Kidney (tissue), 14 donors: ENCODE data around the gene TRIM25. TPM values are rescaled to one million over a fixed set of nuclear protein-coding genes. Genes with fewer than 3 reads are reported as not detected.

ENCODE experiments used
- DNase-seq, 5 donors: peaks; one replicate each; pipeline ENCODE4 v3.0.0-alpha.2; 2013 to 2020
- FAIRE-seq: peaks from 2 replicates; lab custom pipeline; 2012; peaks lifted over from hg19 to GRCh38; lab: Jason Lieb, UNC
- H3K27ac ChIP-seq, 2 donors: one replicate each; pipeline ENCODE4 v1.7.0; 2013; ENCODE audit warnings: low read depth in 2 of 2, low read length in 2 of 2, inconsistent platforms in 1 of 2
- H3K27me3 ChIP-seq: one replicate; pipeline ENCODE4 v1.7.1; 2013; ENCODE audit warnings: low read length, inconsistent platforms; ENCODE audit not compliant: control insufficient read depth, insufficient read depth
- H3K36me3 ChIP-seq, 3 donors: one replicate each; pipeline versions ENCODE4 v1.7.0 to v1.7.1; 2013; ENCODE audit warnings: low read length in 3 of 3, control low read depth in 1 of 3, inconsistent platforms in 1 of 3; ENCODE audit not compliant: insufficient read depth in 3 of 3, control insufficient read depth in 2 of 3
- H3K4me1 ChIP-seq, 3 donors: one replicate each; pipeline versions ENCODE4 v1.7.0 to v1.7.1; 2013; ENCODE audit warnings: low read length in 3 of 3, inconsistent platforms in 1 of 3, low read depth in 1 of 3; ENCODE audit not compliant: control insufficient read depth in 2 of 3, insufficient read depth in 2 of 3
- H3K4me3 ChIP-seq, 3 donors: one replicate each; pipeline versions ENCODE4 v1.7.0 to v1.8.1; 2013; ENCODE audit warnings: low read length in 3 of 3, control low read depth in 1 of 3, inconsistent platforms in 1 of 3
- H3K9ac ChIP-seq, 3 donors: one replicate each; pipeline versions ENCODE4 v1.7.0 to v1.7.1; 2013; ENCODE audit warnings: low read length in 3 of 3, control low read depth in 1 of 3, inconsistent platforms in 1 of 3
- H3K9me3 ChIP-seq, 3 donors: one replicate each; pipeline versions ENCODE4 v1.7.0 to v1.7.1; 2013; ENCODE audit warnings: low read length in 3 of 3, control low read depth in 1 of 3, inconsistent platforms in 1 of 3; ENCODE audit not compliant: control insufficient read depth in 2 of 3, insufficient read depth in 1 of 3
- intact Hi-C: fragments of 100-400 bp; cut with DNase I; formaldehyde crosslinking; loops from one replicate; pipeline ENCODE4 v1.11.1; 2022
- polyA plus RNA-seq: library from polyadenylated mRNA; stranded (reverse); fragments of 350-450 nt; fragmentation: Illumina TruSeq; extraction: RNeasy Lipid Tissue Mini Kit (QIAGEN cat#74804); gene quantifications from one replicate; pipeline ENCODE4 v1.2.3, GENCODE V29; 2014; ENCODE audit warnings: low read depth, low replicate concordance; ENCODE audit not compliant: insufficient read depth
- total RNA-seq: library from RNA; stranded (reverse); fragmentation: NEBNext Ultra II Directional; extraction: Animal tissue kit (Norgen Biotek cat#: 25700); gene quantifications from one replicate; pipeline ENCODE4 v1.2.1, GENCODE V29; 2021
- TF ChIP-seq, protein P1 (sequence below): IDR thresholded peaks from 3 replicates; pipeline ENCODE4 v1.5.1; 2012; ENCODE audit warnings: mild to moderate bottlenecking, moderate library complexity, borderline replicate concordance; ENCODE audit not compliant: insufficient read depth; ENCODE audit errors: extremely low read depth
- donor health status: control.
- donor health status: control.
- donor health status: control.
- donor health status: control.
- donor health status: control.
- donor health status: DM: yes; HTN: yes; CAD: no.
- donor health status: Normal renal cell carcinoma (clear cell type).

TRIM25 gene
- total and polyA plus RNA-seq, 2 donors from 2014 or later = 8.4 to 62.3 TPM

DNA sequence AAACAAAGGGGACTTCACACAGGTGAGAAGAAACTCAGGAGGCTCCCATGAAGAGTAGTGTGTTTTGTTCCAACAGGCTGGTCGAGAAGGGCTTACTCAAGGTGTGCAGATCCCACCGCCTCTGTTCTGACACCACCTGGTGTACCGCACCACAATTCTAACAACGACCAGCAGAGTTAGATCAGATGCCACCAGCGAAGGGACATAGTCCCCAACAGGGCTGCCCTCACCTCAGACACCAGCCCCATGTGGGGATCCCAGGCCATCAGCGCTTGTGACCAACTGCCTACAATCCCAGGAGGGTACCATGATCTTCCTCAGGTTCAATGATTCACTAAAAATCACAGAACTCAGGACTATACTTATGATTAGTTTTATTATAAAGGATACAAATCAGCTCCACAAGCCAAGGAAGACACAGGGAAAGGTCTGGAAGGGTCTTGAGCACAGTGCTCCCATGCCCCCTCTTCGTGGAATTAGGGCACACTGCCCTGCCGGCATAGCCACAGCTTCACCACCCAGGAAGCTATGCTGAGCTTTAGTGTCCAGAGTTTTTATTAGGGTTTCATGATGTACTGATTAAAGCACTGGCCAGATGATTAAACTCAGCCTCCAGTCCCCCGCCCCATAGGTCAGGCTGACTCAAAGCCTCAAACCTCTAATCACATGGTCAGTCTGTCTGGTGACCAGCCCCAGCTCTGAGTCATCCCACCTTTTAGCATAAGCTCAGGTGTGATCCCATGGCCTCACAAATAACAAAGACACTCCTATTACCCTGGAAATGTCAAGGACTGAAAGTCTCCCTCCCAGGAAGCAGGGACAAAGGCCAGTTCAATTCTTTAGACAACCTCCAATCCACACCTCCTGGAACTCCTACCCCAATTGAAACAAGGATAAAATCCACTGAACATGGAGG, 26.0 kb downstream of the TRIM25 start:
- H3K4me3 ChIP-seq = no peak overlapping the region
- peaks cover 0 to 24% (median 23%) of the 10 kb centered on the region in 3 donors for H3K36me3 ChIP-seq
- H3K27ac ChIP-seq = no peak overlapping the region
- H3K4me1 ChIP-seq = no peaks in the 10 kb centered on the region
- DNase-seq (no peak), FAIRE-seq (no peak)
- H3K27me3 ChIP-seq = no peaks in the 10 kb centered on the region
- intact Hi-C loops = no loop called here
- peaks cover 0 to 6% (median 0%) of the 10 kb centered on the region in 3 donors for H3K9me3 ChIP-seq
- TF ChIP-seq, protein P1, sequence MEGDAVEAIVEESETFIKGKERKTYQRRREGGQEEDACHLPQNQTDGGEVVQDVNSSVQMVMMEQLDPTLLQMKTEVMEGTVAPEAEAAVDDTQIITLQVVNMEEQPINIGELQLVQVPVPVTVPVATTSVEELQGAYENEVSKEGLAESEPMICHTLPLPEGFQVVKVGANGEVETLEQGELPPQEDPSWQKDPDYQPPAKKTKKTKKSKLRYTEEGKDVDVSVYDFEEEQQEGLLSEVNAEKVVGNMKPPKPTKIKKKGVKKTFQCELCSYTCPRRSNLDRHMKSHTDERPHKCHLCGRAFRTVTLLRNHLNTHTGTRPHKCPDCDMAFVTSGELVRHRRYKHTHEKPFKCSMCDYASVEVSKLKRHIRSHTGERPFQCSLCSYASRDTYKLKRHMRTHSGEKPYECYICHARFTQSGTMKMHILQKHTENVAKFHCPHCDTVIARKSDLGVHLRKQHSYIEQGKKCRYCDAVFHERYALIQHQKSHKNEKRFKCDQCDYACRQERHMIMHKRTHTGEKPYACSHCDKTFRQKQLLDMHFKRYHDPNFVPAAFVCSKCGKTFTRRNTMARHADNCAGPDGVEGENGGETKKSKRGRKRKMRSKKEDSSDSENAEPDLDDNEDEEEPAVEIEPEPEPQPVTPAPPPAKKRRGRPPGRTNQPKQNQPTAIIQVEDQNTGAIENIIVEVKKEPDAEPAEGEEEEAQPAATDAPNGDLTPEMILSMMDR = no peak
- H3K9ac ChIP-seq = no peak overlapping the region

DNA sequence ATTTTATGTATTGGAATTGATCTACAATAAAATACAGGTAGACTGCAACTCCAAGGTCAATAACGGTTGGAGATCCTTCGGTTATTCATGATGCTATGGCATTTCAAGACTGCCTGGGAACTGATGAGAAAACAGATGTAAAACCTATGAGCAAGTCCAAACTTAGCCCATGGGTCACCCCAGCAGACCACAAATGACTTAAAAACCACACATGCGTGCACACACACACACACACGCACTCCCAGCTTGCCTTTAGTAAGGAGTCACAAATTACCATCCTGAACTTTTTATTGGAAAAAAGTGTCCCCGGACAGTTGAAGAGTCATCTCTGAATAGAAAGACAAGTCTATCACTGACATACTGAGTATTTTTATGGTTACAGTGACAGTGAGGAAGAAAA, 26.7 kb downstream of the TRIM25 start:
- intact Hi-C loops = no loop called here

DNA sequence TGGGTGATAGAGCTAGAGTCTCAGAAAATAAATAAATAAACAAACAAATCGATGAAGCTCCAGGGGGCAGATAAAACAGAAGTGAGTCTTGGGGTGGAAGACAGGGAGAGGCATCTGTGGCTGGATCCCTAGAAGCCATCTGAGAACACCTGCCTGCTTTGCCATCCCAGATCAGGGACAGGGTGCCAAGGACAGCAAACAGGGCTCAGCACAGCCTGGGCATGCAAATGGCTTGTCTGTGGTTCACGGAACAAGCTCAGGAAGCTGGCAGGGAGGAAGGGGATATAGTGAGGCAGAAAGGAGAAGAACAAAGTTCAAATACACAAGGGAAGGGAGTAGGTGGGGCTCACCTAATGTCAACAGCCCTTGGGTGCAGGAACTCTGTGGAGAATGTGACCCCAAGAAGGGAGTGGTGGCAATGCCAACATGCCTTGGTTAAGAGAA, 27.5 kb downstream of the TRIM25 start:
- TF ChIP-seq, protein P1 = no peak
- Histone ChIP-seq H3K4me1 (no peaks in the 10 kb centered on the region), H3K27ac (no peak overlapping the region), H3K9ac (no peak overlapping the region), H3K4me3 (no peak overlapping the region), H3K36me3 (peaks cover 0 to 14% (median 13%) of the 10 kb centered on the region in 3 donors), H3K9me3 (peaks cover 0 to 6% (median 0%) of the 10 kb centered on the region in 3 donors), H3K27me3 (no peaks in the 10 kb centered on the region)
- intact Hi-C loops = no loop called here
- FAIRE-seq = no peak
- DNase-seq = no peak

More for the DNA sequence above, 26.7 kb downstream of the TRIM25 start:
- no peaks in the 10 kb centered on the region for H3K27me3 ChIP-seq
- no peak overlapping the region for H3K27ac ChIP-seq
- FAIRE-seq (no peak), DNase-seq (no peak)
- TF ChIP-seq, protein P1 = no peak
- H3K9ac ChIP-seq = no peak overlapping the region
- peaks cover 0 to 6% (median 0%) of the 10 kb centered on the region in 3 donors for H3K9me3 ChIP-seq
- peaks cover 0 to 19% (median 18%) of the 10 kb centered on the region in 3 donors for H3K36me3 ChIP-seq
- no peak overlapping the region for H3K4me3 ChIP-seq
- H3K4me1 ChIP-seq = no peaks in the 10 kb centered on the region
